HFF-Myc (cell line): ENCODE data around the gene KRTAP5-8.
"Not testable (repeated sequence)": the region's sequence is repeated elsewhere in the genome, so short reads cannot be mapped to it uniquely, and the experiment has no call there.

ENCODE experiments used
- DNase-seq: peaks from one replicate; pipeline ENCODE4 v3.0.0-alpha.2; 2011; ENCODE audit warnings: low read depth; ENCODE audit errors: extremely low read depth
- H3K4me3 ChIP-seq: replicated peaks from 2 replicates; pipeline ENCODE4 v1.5.1; 2011; ENCODE audit warnings: low read depth, mild to moderate bottlenecking, control low read depth, low read length
- TF ChIP-seq, protein P1 (sequence below): IDR thresholded peaks from 2 replicates; pipeline ENCODE4 v1.5.1; 2012; ENCODE audit warnings: mild to moderate bottlenecking, low read depth, low read length, control low read depth; ENCODE audit errors: missing control alignments

The KRTAP5-8 gene

GRCh38 chr11:71568704-71569349 lies 31.0 kb downstream of the KRTAP5-8 start:
- TF ChIP-seq, protein P1, sequence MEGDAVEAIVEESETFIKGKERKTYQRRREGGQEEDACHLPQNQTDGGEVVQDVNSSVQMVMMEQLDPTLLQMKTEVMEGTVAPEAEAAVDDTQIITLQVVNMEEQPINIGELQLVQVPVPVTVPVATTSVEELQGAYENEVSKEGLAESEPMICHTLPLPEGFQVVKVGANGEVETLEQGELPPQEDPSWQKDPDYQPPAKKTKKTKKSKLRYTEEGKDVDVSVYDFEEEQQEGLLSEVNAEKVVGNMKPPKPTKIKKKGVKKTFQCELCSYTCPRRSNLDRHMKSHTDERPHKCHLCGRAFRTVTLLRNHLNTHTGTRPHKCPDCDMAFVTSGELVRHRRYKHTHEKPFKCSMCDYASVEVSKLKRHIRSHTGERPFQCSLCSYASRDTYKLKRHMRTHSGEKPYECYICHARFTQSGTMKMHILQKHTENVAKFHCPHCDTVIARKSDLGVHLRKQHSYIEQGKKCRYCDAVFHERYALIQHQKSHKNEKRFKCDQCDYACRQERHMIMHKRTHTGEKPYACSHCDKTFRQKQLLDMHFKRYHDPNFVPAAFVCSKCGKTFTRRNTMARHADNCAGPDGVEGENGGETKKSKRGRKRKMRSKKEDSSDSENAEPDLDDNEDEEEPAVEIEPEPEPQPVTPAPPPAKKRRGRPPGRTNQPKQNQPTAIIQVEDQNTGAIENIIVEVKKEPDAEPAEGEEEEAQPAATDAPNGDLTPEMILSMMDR = no peak
- no peak for DNase-seq
- H3K4me3 ChIP-seq = no peak overlapping the region

DNA sequence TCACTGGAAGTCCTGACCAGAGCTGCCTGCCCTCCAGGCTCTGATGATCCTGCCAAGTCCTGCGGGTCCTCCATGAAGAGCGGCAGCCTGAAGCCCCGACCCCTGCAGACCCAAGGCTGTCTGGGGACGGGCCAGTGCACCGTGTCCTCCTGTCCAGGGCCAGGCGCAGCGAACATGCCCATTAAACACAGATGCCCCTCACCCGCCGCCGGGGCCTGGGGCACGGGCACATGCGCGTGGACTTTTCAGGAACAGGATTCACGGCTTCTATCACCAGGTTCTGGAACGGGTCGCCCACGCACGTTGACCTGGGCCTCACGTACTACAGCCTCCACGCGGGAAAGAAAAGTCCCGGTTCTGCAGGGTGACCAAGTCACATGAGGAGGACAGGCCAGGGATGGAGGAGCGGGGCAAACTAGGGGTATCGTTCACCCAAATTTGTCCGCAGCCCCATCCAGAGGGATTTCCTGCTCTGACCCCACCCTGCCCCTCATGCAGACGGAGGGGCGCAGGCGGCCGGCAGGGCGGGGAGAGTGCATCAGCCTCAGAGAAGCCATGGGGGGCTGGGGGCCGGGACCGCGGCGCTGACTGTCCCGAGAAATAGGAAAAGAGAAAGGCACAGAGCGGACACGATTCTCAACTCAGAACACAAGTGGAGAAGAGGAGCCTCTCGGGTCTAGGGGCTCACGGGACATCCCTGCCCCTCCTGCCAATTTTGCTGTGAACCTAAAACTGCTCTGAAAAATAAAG lies 33.5 kb downstream of the KRTAP5-8 start:
- not testable (repeated sequence) for DNase-seq, H3K4me3 ChIP-seq

DNA sequence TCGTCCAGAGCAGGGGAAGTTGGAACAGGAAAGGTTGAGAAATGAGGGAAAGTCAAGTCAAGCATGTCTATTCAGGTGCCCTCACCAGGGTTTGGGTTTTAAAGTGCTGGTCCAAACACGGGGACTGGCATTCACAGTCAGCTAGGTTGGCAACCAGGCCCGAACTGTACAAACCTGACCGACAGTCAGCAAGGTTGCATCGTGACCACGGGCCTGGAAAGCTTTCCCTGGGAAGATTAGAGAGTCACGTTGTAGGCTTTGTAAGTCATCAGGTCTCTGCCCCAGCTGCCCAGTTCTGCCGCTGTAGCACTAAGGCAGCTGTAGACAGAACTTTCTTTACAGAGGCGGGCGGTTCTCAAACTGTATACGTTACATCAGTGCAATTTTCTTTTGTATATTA lies 35.0 kb downstream of the KRTAP5-8 start:
- no peak overlapping the region for H3K4me3 ChIP-seq
- TF ChIP-seq, protein P1 = no peak
- no peak for DNase-seq

- DNase-seq = no peak
- TF ChIP-seq, protein P1 = no peak
- H3K4me3 ChIP-seq = no peak overlapping the region
These were observed 36.6 kb downstream of the KRTAP5-8 start for GRCh38 chr11:71574418-71574817.

DNA sequence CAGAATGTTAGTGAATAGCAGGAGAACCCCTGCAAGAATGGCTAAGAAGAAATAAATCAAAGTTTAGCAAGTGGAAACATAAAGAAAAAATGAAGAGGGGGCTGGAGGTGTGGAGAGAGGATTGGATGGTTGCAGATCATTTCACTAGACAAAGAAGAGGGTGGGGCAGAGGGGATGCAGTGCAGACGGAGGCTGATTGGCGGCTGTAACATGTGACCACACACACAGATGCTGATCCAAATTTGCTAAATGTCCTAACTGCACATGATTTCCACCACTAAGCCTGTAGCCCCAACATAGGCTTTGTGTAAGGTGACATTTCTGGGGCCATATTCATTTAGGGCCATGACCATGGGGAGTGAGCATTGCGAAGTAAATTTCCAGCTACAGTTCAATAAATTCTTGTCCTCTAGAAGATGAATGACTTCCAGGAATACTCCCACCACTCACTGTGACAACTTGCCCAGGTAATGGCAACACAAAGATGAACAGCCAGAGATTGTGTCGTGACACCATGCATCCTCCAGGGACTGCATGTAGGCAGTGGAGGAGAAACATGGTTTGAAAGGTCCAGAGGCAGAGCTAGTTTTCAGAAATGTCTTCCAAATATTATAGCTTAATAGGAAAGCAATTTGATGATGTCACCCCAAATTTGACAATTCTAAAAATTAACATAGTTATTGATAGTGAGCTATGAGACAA lies 38.0 kb downstream of the KRTAP5-8 start:
- DNase-seq = no peak
- no peak overlapping the region for H3K4me3 ChIP-seq
- TF ChIP-seq, protein P1 = no peak

DNA sequence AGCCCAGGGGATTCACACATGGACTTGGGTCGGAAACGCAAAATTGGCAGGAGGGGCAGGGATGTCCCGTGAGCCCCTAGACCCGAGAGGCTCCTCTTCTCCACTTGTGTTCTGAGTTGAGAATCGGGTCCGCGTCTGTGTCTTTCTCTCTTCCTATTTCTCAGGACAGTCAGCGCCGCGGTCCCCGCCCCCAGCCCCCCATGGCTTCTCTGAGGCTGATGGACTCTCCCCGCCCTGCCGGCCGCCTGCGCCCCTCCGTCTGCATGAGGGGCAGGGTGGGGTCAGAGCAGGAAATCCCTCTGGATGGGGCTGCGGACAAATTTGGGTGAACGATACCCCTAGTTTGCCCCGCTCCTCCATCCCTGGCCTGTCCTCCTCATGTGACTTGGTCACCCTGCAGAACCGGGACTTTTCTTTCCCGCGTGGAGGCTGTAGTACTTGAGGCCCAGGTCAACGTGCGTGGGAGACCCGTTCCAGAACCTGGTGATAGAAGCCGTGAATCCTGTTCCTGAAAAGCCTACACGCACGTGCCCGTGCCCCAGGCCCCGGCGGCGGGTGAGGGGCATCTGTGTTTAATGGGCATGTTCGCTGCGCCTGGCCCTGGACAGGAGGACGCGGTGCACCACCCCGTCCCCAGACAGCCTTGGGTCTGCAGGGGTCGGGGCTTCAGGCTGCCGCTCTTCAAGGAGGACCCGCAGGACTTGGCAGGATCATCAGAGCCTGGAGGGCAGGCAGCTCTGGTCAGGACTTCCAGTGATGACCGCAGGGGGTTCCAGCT lies 39.1 kb downstream of the KRTAP5-8 start:
- not testable (repeated sequence) for DNase-seq, H3K4me3 ChIP-seq

GRCh38 chr11:71577469-71578004 lies 39.7 kb downstream of the KRTAP5-8 start:
- DNase-seq = no peak
- H3K4me3 ChIP-seq = no peak overlapping the region
- TF ChIP-seq, protein P1 = no peak

GRCh38 chr11:71579513-71579912 lies 41.7 kb downstream of the KRTAP5-8 start:
- H3K4me3 ChIP-seq, DNase-seq: not testable (repeated sequence)
